Embryonic facial prominence (tissue), 1 donor: ENCODE data around the gene ARL1.
"Not testable (repeated sequence)": the region's sequence is repeated elsewhere in the genome, so short reads cannot be mapped to it uniquely, and the experiment has no call there.

Experiments
- DNase-seq: peaks from one replicate; pipeline ENCODE4 v3.0.0-alpha.2; 2016; ENCODE audit errors: extremely low spot score

ARL1 gene

GRCh38 chr12:101407436-101408345 lies at the start of gene ARL1:
ARL1 (minus strand) TSS chr12:101407772; CDS start chr12:101407645, 127 bp downstream.
- peak; percentile 89 for DNase-seq

- DNase-seq, result no peak
Measured at GRCh38 chr12:101455685-101456084, 48.1 kb upstream of the ARL1 start.

- DNase-seq, result no peak
Measured at GRCh38 chr12:101441461-101442224, 34.1 kb upstream of the ARL1 start.

- no peak for DNase-seq
Measured at GRCh38 chr12:101439236-101439635, 31.7 kb upstream of the ARL1 start.

GRCh38 chr12:101436136-101436535 lies 28.6 kb upstream of the ARL1 start:
- DNase-seq, result no peak

- no peak for DNase-seq
Measured at GRCh38 chr12:101430456-101430855, 22.9 kb upstream of the ARL1 start.

DNA sequence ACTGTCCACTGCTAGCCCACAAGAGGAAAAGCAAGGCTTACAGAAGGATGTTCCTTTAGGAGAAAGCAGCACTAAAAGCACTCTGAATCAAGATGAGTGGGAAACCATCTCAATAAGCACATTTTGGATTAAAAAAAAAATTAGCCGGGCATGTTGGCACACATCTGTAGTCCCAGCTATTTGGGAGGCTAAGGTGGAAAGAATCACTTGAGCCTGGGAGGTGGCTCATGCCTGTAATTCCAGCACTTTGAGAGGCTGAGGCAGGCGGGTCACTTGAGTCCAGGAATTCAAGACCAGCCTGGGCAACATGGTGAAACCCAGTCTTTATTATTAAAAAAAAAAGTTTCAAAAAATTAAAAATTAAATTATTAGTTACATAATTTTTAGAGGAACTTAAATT lies 17.0 kb upstream of the ARL1 start:
- DNase-seq, result no peak

- not testable (repeated sequence) for DNase-seq
Measured at GRCh38 chr12:101422066-101422465, 14.5 kb upstream of the ARL1 start.

DNA sequence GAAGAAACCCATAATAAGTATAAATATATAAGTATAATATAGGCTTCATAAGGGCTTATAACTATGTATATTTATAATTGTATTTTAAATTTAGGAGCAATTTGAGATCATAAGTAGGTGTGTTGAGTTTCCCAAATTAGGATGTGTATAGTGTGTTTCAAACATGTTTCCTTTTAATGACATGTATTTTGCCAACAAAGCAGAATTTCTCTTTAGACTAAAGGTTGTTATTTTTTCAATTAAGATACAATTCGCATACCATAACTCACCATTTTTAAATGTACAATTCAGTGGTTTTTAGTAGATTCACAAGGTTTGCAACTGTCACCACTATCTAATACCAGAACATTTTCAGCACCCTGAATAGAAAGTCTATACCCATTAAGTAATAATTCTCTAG lies 7.7 kb upstream of the ARL1 start:
- no peak for DNase-seq

DNA sequence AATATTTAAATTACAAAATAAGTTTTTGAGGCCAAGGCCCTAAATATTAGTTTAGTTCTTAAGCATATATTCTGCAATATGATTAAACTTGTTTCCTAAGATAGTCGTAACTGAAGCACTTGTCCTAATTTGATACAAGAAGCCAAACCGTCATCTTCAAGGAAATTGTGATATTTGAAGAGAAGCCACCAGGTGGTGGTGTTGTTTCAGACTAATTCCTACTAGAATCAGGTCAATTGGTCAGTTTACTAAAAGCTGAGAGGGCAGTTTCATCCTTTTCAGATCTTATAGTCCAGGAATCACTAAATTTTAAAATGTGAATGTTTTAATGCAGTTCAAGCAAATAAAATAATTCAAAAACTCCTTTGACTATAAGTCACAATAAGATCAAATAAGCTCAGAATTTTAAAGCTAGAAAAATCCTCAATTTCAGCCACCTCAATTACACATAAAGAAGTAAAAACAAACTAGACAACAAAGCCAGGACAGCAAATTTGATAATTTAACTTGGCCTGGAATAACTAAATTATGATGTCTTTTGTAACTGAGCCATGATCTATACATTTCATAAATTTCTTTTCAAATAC lies 7.1 kb upstream of the ARL1 start:
- DNase-seq, result no peak

DNA sequence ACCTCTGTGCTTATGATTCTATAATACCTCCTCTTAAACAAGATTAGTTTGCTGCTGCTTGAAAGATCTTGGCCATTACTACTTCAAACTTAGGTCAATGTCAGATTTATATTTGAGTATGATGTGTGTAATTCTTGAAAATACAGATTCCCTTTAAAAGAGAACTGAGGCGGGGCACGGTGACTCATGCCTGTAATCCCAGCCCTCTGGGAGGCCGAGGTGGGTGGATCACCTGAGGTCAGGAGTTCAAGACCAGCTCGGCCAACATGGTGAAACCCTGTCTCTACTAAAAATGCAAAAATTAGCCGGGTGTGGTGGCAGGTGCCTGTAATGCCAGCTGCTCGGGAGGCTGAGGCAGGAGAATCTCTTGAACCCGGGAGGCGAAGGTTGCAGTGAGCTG lies 2.6 kb upstream of the ARL1 start:
- DNase-seq, result not testable (repeated sequence)

DNA sequence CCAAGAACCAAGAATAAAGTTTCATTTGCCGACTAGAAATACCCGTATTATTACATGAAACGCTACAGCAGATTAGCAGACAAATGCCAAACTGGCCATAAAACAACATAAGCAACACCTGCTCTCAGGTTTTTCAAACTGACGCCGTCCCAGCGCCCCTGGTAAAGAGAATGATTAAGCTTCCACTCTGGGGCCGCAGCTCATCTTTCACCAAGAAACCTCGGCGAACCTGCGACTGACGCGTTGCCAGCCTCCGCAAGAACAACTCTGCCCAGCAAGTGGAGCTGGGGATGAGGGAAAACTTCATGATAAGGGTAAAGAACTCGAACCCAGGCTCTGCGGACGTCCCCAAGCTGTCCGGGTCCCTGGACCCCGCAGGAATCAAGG lies 530 bp downstream of the ARL1 start:
- no peak for DNase-seq

GRCh38 chr12:101391181-101391580 lies 16.4 kb downstream of the ARL1 start:
- DNase-seq, result not testable (repeated sequence)

DNA sequence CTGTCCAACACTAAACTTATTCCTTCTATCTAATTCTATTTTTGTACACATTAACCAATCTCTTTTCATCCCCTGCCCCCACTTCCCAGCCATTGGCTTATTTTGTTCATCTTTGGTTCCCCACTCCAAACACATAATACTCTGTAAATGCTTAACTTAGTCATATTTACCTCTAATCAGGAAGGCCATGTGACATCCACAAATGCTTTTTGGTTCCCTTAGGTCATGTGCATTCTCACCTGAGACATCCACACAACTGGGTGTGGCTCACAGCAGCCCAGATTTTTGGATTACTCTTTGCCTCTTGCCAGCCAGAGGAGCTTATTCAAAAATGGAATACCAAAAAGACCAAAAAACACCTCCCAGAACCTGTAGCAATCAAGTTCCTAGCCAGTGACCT lies 28.4 kb downstream of the ARL1 start:
- no peak for DNase-seq

- no peak for DNase-seq
Measured at GRCh38 chr12:101375573-101375972, 32.0 kb downstream of the ARL1 start.

- no peak for DNase-seq
Measured at GRCh38 chr12:101372431-101372830, 35.1 kb downstream of the ARL1 start.

GRCh38 chr12:101368016-101368415 lies 39.6 kb downstream of the ARL1 start:
- no peak for DNase-seq

- DNase-seq, result no peak
Measured at GRCh38 chr12:101361455-101361854, 46.1 kb downstream of the ARL1 start.

- no peak for DNase-seq
Measured at GRCh38 chr12:101356794-101357193, 50.8 kb downstream of the ARL1 start.

DNA sequence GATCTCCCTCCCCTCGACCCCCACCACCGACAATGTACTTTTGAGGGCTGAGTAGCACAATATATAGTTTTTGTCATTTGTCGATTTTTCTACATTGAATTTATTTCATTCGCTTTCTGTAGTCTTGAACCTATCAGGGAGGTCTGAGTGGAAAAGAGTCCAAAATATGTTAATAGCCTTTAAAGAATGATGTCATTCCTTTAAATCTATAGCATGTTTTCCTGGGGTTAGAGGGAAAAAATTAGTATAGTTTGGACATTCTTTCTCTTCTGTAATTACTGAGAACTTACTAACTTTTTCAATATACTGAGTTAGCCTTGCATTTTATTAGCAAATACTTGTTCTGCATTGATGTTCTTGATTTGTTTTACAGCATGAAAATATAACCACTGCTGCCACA lies 55.9 kb downstream of the ARL1 start:
- no peak for DNase-seq

- no peak for DNase-seq
Measured at GRCh38 chr12:101343893-101344292, 63.7 kb downstream of the ARL1 start.
